ENCODE results near the gene LRP3.

GRCh38 chr19:33239223-33239975 is 45.3 kb downstream of the LRP3 start:
- TF ChIP-seq CTCF (conservative IDR thresholded peaks at IDR 0.05 in 1 of 2, IDR thresholded peaks at IDR 0.05 in 1 of 2; ENCODE audit: low read depth in 1 of 2, low read length in 2 of 2) (no peak), EZH2 (IDR thresholded peaks at IDR 0.05; ENCODE audit: low read length, missing control alignments) (no peak)

All from fibroblast of lung (primary cell).